SHP77 (cell line): ENCODE results near the gene WDR62.

Source experiments
- DNase-seq, 2 experiments: peaks; one replicate each; lab custom pipeline; 2025; lab: John Stamatoyannopoulos, UW

Gene WDR62

DNA sequence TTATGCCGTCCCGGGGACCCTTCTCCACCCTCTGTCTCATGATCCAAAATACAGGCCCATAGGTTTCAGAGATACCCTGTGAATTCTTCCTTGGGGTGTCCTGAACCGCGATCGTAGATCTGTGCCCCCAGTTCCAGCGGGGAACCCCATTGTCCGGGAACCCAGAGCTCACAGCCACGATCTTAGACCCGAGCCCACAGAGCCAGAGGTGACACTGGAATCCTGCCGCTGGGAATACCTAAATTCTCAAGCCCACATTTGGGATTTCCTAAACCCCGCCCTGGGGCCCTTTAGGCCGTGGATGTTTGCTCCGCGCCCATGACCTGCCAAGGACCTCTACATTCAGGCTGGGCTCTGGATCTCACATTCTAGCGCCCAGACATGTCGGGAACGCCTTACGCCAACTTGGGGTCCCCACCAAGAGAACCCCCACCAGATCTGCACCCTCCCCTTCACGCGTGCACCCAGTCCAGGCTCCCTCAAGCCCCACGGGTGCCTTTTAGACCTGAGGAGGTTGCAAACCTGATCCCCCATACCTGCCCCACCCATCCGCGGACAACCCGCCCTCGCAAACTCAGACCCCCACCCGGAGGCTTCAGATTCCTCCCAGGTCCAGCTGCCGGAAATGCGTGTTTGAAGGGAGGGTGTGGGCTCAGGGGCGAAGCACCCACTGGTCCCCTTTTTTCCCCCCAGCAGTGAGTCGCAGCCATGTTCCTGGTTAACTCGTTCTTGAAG is 85.8 kb downstream of the WDR62 start:
- DNase-seq: peak; percentile 67 to 80

DNA sequence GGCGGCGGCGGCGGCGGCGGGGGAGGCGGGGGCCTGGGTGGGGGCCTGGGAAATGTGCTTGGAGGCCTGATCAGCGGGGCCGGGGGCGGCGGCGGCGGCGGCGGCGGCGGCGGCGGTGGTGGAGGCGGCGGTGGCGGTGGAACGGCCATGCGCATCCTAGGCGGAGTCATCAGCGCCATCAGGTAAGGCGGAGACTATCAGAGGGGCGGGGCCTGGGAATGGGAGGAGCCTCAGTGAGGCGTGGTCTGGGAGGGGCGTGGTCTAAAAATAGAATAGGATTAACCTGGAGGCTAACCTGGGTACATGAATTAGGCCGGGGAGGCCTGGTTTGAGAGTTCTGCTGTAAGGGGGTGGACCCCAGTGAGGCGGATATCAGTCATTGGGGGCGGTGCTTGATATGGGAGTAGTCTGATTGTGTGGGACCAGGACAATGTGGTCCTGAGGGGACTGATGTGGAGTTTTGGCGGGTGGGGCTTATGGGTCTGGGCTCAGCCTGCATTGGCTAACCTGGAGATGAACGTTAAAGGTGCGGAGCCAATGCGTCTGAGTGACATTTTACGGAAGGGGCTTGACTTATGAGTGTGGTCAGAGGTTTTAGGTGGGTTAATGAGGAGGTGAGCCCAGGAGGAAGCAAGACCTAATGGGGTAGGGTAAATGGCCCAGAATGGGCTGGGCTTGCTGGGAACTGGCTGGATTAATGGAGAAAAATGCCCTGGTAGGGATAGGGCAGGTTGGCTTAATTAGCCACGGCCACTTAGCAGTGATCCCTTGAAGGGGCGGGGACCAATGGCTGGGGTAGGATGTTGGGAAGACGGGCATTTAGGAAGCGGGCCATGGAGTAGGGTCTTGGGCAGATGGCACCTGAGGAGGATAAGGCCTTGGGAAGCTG is 86.6 kb downstream of the WDR62 start:
- peak; percentile 35 to 77 for DNase-seq

DNA sequence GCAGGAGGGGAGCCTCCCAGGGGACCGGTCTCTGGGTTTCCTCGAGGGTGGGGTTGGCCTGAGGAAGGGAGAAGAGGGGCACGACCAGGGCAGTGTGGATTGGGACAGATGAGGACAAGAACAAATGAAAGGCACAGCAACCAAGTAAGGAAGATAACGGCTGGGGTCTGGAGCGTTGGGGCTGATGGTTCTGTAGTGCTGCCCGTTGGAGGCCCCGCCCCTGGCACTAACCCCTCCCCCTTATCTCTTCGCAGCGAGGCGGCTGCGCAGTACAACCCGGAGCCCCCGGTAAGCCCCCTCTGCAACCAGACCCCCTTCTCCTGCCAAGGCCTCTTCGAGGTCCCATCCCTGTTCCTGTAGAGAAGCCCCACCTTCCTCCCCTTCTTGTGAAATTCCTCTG is 87.3 kb downstream of the WDR62 start:
- no peak for DNase-seq

DNA sequence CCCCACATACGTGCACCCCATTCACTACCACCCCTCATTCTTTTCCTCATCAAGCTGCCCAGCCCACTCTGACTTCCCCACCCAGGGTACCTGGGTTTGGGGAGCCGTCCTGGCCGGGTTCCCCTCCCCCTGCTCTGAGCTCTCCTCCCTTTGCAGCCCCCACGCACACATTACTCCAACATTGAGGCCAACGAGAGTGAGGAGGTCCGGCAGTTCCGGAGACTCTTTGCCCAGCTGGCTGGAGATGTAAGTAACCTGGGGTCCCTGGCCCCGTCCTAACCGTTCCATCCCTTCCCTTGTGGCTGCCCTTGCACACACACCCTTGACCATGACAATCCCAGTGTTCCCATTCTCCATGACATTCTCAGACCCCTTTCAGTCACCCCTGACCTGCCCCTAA is 87.8 kb downstream of the WDR62 start:
- DNase-seq: no peak

DNA sequence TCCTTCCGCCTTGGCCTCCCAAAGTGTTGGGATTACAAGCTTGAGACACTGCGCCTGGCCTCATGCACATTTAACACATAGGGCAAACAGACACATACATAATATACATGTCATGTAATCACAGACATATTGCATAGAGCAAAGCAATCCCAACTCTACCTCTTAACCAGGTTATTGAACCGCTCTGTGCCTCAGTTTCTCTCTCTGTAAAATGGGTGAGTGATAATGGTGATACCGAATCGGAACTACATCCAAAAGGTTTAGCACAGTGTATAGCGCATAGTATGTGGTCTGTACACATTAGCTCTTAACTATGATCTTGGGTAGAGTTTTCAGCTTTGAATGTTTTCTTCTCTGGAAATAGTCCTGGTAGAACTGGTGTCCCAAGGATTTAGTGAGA is 89.9 kb downstream of the WDR62 start:
- DNase-seq: no peak

DNA sequence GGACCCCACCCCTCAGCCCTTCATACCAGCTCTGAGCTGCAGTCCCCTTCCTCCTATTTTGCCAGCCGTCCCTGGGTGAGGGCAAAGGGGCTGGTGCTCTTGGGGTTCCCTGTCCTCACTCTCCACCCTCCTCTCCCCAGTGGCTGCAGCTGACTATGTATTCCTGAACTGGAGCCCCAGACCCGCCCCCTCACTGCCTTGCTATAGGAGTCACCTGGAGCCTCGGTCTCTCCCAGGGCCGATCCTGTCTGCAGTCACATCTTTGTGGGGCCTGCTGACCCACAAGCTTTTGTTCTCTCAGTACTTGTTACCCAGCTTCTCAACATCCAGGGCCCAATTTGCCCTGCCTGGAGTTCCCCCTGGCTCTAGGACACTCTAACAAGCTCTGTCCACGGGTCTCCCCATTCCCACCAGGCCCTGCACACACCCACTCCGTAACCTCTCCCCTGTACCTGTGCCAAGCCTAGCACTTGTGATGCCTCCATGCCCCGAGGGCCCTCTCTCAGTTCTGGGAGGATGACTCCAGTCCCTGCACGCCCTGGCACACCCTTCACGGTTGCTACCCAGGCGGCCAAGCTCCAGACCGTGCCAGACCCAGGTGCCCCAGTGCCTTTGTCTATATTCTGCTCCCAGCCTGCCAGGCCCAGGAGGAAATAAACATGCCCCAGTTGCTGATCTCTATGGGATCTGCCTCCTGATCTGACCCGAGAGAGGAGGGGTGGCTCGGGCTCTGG is 95.1 kb downstream of the WDR62 start:
- DNase-seq: no peak

DNA sequence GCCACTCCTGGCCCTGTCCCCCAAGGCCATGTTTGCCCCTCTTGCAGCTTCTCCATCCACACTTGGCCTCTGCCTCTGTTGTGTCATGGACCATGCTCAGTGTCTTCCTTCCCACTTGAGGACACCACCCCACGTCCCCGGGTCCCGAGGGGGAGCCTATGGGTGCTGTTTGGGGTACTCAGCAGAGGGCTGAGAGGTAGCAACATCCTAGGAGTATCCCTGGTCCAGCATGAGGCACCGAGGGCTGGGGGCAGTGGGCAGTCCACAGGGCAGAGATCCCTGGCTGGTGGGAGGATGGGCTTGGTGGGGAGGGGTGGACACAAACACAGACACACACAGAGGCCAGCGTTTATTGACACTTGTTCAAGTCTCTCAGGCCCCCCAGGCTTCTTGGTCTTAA is 95.9 kb downstream of the WDR62 start:
- no peak for DNase-seq

DNA sequence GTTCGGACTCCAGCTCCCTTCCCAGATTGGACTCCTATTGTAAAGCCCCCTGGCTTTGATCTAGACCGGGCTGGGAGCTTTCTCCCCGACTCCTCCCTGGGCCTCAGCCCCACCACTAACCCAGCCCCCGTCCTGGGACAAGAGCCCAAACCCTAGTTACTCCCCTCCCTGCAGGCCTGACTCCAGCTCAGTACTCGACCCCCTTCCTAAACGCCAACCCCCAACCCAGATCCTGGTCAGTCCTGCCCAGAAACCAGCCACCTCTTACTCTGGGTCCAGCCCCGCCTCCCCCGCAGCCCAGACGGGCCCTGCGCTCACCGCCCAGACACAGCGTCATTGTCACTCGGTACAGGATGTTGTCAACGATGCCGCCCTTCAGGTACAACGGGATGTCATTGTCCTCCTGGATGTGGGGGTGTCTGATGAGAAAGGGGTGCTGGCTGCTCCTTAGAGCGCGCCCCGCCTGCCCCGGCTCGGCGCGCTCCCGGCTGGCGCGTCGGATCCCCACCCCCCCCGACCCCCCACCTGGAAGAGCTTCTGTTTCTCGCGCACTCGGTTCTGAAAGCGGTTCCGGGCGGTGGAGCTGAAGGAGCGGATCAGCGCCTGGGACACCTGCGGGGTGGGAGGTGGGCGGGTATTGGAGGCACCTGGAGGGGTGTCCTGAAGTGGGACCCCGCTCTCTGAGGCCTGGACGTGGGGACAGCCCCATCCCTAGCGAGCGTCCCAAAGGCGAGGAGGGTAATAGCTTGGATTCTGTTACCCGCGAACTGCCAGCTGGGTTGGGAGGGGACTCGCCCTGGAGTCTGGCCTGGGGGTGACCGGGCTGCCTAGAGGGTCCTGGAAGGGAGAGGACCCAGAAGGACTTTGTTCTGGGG is 96.7 kb downstream of the WDR62 start:
- no peak for DNase-seq

DNA sequence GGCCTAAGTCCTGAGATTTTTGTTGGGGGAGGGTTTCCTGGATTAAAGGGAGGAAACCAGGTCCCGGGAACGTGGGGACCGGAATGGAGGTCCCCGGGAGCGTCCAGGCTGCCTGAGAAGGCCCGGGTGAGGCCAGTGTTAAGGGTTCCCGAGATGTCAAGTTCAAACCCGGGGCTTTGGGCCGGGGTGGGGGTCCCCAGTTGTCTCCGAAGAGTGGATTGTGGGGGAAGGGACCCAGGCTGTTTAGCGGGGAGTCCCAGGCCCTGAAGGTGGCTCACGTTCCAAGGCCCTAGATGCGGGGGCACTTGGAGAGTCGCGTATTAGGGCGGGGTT is 97.3 kb downstream of the WDR62 start:
- DNase-seq: no peak

DNA sequence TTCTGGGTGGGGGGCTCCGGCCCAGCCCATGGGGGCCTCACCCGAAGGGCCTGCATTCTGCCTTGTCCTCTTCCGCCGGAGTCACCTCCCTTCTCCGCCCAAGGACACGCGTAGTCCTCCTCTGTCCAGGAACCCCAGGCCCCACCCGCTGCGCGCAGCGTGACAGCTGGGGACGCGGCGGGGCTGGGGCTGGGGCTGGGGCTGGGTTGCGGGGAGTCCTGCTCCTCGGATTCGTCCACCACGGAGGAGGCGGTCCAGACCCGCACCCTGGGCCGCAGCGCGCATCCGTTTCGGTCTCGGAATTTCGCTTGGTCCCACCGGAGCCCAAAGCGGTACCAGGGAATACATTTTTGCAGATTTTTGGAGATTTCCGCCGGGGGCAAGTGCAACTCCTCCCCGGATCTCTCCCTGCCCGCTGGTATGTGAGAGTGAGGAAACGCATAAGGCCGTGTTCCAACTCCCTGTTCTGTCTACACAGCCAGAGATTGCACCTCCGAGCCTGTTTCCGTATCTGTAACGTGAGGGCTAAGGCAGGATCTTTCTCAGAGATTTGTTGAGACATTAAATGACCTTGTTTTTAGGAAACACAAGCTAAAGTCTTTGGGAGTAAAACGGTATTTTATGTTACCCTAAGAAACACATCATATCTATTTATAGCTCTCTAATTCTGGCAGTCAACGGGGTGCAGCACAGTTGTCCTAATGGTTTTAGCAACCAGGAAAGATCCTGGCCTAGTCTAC is 97.8 kb downstream of the WDR62 start, which contains the start of gene COX7A1:
Gene COX7A1, minus strand, starts transcription at position 96 of the 740 bp plus-strand sequence. Its CDS starts 40 bp downstream, at position 56.
- no peak for DNase-seq

DNA sequence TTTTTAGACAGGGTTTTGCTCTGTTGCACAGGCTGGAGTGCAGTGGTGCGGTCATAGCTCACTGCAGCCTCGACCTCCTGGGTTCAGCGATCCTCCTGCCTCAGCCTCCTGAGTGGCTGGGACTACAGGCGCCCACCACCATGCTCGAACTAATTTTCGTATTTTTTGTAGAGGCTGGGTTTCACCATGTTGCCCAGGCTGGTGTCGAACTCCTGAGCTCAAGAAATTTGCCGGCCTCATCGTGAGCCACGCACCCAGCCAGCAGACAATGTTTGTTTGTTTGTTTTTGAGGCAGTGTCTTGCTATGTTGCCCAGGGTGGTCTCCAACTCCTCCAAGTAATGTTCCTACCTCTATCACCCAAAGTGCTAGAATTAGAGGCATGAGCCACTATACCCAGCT is 98.4 kb downstream of the WDR62 start:
- no peak for DNase-seq
